ENCODE measurements around the gene KRT32.

DNA sequence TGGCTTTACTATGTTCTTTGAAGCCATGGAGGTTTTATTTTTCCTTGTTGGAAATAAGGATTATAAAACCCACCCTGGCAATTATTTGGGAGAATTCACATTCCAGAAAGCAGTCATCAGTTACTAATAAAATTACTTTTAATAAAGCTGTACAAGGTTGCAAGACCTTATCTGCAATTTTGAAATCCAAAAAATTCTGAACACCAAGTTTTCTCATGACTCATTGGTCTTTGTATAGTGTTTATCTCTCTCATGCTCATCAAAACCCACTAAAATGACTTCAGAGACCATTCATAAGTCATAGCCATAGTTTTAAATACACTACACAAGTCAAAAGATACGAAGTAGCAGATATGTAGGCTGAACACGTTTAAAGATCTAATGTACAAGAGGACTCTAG is 20.4 kb downstream of the KRT32 start:
- TF ChIP-seq, protein P1, sequence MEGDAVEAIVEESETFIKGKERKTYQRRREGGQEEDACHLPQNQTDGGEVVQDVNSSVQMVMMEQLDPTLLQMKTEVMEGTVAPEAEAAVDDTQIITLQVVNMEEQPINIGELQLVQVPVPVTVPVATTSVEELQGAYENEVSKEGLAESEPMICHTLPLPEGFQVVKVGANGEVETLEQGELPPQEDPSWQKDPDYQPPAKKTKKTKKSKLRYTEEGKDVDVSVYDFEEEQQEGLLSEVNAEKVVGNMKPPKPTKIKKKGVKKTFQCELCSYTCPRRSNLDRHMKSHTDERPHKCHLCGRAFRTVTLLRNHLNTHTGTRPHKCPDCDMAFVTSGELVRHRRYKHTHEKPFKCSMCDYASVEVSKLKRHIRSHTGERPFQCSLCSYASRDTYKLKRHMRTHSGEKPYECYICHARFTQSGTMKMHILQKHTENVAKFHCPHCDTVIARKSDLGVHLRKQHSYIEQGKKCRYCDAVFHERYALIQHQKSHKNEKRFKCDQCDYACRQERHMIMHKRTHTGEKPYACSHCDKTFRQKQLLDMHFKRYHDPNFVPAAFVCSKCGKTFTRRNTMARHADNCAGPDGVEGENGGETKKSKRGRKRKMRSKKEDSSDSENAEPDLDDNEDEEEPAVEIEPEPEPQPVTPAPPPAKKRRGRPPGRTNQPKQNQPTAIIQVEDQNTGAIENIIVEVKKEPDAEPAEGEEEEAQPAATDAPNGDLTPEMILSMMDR (IDR thresholded peaks at IDR 0.05): no peak
- TF ChIP-seq POLR2A (IDR thresholded peaks at IDR 0.05): no peak
